HG02884 (cell line): ENCODE data around the gene MARCHF3.
A peak's percentile ranks its signal among the peaks of the same experiment; 100 is the strongest.
"Not testable (repeated sequence)": the region's sequence is repeated elsewhere in the genome, so short reads cannot be mapped to it uniquely, and the experiment has no call there.

Experiments used
- ATAC-seq: cut with Tn5 transposase; IDR thresholded peaks from one replicate; pipeline ENCODE4 v1.9.1; 2021; ENCODE audit warnings: mild to moderate bottlenecking, moderate library complexity; ENCODE audit not compliant: unreplicated experiment

MARCHF3 gene

DNA sequence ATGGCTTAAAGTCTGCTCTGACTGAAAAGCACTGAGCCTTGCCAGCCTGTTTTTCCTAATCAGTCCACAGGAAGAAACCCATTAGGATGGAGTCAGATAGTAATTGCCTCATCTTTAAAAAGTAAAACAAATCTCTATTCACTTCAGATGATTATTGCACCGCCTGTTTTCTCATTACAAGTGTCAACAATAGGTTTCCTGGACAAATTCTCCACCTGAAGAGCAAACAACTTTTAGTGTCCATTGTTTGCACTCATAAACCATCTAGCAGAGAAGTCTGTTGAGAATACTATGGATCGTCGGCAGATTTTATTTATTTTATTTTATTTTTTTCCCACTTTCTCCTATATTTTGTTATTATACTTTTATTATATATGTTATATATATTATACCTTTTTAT is 22.7 kb upstream of the MARCHF3 start:
- no peak for ATAC-seq

DNA sequence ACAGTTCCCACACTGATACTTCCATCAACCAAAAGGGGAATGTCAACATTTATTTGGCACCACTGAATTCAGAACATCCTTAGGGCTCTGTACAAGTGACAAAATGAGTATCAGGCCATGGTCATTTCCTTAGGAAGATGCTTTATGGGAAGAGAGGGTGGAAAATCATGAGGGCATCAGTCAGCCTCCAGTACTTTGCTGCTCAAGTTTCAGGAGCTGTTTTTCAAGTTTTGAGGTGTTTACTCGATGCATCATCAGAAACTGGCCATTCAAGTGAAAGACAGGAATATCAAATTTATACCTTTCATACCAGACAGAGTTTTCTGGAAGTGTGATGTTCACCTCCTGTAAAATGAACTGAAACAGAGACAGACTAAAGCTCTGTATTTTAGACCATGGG is 21.2 kb upstream of the MARCHF3 start:
- ATAC-seq = no peak

DNA sequence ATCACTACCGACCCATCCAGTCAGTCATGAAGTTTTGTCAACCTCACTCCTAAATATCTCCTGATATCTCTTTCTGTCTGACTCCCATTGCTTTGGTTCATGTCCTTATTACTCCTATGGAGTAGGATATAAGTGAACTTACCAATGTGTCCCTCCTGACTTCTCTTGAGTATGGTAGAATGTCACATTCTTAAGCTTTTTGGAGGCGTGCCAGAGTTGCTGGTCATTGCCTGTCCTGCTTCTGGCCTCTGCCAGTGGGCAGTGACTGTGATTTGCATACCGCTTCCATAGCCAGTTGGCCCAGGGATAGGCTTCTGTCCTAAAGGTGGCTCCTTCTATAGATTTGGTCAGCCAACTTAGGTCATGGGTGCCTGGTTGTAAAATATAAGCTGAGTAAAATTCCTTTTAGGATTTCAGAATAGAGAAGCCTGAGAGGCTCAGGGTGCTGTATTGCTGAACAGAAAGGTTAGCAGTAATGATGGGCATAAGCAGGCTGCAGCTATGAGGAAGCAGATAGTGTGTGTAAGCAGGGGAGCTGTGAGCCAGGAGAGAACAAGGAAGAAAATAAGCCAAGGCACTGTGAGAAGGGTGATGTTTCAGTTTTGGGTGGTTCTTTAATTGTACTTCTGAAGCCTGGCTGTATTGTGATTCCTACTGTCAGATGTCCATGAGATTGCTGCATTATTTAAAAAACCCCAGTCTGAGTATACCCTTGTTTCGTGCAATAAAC is 16.1 kb upstream of the MARCHF3 start:
- no peak for ATAC-seq

DNA sequence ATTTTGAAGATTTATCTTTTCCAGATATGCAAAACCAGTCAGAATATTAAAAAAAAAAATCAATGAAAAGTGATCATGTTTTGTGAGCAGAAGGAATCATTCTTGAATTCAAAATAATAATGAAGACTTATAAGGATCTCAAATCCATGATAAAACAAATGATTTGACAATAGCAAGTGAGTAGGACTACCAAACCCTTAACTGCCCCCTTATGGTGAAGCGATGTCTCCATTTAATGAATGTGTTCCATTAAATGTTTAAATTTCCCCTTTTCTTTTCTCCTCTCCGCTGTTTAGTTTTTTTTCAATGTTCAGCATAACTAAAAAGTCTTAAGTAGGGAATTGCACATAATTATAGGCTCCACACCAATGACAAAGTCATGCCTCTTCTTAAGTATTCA is 12.2 kb upstream of the MARCHF3 start:
- no peak for ATAC-seq

DNA sequence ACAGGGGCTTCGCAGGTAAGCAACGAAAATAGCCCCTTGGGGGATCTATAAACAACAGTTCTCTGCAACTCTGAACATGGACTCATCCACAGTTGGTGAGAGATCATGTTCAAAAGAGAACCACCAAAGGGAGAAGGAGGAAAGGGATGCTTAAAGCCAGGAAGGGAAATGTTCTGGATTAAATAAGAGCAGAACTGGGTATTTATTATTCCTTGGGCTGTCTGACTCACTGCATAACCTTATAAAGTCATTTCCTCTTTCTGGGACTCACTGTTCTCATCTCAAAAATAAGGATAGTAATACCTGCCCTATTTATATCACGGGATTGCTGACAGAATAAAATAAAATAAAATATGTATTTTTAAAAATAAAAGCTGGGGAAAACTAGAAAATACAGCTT is 11.2 kb upstream of the MARCHF3 start:
- no peak for ATAC-seq

DNA sequence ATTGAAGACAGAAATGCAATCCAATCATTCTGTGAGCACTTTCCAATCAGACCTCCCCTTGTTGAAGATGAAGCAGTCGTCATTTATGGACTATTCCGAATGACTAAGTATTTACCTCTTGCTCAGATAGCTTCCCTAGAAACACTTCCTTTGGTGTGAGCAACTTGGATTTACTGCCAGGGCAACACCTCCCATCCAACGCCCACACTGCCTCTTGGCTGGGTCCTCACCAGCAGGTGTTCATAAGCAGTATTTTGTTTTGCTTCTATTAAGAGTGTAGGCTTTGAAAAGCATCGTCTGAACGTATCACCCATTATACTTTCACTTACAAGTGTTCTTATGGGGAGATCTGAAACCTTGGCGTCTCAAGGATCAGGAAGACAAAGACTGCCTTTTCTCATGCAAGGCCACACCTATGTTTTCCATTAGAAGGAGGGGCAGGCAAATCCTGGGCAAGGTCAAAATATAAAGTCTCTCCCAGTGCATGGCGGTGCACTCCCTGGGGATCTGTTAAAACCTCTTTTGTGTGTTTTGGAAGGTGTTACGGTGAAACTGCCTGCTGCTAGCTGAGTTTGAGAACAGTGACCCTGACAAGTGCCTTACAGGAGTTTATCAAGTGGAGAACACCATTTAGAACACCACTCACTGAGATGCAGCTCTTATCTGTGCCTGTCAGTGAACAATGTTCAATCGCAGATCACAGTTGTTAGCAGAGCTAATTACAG is 10.6 kb upstream of the MARCHF3 start:
- no peak for ATAC-seq

DNA sequence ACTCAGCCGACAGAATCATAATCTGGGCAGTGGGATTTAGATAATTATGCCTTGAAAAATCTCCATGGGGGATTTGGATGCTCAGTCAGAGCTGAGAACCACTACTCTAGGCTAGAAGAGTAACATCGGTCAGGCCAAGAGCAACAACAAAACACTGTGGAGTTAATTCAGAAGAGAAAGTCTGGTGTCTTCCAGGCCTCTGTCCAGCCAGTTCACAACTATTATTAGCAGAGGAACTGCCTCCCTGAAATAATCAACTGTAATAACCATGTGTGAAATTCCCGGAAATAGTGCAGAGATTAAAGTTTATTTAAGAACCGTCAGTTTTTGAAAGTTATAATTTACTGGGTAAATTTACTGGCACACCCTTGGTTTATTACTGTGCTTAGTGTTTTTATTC is 8.2 kb upstream of the MARCHF3 start:
- ATAC-seq = no peak

DNA sequence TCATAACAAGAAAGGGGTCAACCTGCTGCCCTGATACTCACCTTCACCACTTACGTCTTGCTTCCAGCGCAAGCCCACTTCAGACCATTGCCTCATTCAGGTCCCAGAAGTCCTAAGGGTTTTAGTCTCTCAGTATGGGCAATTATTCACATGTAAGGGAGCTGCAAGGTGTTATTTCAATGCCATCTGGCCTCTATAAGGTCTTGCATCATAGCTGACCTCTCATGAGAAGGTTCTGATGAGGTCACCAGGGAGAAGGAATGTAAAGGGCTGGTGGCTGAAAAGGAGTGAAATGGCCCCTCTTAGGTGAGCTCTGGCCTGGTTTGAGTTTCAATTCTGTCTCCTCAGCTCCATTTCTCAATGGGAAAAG is 1.5 kb upstream of the MARCHF3 start:
- ATAC-seq = no peak

DNA sequence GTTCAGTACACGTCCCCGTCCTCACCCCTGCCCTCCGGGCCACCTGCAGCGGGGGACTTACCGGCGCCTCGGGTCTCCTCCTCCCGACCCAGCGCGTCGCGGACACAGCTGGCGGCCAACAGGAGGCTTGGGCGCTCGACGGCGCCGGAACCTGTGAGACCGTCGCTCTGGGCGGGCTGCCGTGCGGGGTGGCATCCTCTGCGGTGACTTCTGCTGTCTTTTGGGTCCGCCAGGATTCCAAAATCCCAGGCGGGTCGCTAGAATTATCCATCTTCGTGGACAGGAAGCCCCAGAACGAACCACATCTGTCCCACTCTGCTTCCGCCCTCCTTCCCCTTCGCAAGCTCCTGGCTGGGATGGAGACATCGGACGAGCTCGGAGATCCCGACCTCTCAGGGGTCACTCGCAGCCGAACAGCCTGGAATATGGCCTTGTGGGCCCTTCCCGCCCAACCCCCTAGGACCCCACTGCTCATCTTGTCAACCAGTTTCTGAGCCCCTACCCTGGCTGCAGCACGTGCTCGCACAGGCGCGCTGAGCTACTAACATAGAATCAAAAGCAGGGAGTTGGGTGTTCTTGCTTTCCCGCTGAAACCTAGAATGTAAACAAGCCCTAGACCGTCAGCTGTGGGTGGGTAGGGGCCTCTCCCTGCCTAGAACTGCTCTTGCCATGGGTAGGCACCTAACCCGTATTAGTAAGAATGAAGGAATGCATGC is 947 bp upstream of the MARCHF3 start:
- ATAC-seq = no peak

DNA sequence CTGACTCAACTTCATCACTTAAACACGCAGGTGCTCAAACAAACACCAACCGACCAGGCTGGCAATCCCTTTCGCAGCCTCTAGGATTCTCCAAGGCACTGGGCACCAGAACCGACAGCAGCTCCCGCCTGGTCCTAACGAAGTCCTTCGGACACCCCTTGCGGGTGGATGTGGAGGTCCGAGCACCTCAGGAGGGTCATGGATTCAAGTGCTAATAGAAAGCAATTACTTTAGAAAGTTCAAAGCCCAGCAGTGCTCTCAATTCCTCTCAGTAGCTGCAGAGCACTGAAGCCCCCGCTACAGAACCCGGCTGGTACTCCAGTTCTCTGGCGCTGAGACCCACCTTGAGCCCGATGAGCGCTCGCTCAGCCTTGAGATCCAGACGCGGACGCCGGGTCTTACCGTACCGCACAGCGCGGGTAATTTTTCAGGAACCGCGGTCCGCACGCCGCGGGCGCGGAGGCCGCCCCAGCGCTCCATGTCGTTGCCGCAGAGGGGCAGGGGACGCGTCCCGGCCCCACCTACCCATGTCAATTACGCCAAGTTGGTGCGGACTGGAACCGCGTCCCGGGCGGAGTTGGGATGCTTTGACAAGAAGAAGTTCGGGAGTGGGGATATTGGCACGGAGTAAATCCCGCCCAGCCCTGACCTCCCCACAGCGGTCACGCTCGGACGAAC is 638 bp downstream of the MARCHF3 start:
- peak; percentile 18 for ATAC-seq

DNA sequence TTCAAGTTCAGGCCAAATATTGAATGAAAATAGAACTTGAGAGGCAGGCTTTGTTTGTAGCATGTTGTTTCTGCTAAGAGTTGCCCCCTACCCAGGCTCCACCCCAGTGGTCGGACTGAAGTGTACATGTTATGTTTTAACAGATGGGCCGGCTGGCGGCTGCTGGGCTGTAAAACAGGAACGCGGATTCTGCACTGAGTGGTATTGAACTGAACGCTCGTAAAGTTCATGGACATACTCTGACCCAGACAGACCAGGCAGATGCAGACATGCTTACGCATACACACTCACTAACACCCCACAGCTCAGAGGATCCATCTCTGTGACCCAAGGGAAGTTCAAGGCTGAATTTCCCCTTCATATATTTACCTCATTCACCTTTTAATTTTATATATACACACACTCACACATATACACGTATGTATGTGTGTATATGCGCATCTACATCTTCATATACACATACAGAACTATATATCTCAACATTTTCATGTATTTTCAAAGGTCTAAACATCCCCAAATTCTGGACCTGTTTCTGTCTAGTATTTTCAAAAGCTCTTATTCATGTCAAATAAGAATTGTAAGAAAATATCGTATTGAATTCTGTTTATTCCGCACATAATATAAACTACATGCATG is 1.4 kb downstream of the MARCHF3 start:
- no peak for ATAC-seq

DNA sequence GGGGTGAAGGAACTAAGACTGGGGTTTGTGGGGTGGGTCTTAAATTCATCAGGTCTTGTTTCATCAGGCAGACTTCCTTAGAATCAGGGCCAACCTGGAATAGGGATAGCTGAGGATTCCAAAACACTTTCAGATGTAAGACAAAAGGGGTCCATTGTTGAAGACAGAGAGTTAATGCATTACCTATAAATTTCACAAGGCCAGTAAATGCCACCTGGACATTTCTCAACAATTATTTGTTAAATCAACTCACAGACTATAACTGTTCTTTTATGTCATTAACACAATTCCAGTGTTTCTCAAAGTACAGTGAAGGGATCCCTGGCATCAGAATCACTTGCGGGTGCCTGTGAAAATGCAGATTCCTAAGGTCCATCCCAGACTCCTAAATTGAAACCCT is 2.8 kb downstream of the MARCHF3 start:
- ATAC-seq = no peak

DNA sequence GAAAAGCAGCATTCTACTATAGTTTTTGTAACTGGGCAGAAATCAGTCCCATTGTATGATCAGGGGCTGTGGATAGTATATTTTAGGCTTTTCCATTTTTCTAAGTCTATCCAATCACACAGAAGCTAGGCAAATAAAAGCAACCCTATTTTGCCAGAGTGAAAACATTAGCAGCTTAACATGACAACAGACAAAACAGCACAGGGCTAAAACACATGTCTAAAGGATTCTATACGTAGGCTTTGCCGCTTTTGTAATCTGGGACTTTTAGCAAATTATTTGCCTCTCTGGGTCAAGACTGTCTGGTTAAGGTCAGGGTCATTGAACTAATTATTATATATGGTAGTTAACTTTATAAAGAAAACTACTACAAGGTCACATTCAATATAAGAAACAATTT is 4.2 kb downstream of the MARCHF3 start:
- no peak for ATAC-seq

DNA sequence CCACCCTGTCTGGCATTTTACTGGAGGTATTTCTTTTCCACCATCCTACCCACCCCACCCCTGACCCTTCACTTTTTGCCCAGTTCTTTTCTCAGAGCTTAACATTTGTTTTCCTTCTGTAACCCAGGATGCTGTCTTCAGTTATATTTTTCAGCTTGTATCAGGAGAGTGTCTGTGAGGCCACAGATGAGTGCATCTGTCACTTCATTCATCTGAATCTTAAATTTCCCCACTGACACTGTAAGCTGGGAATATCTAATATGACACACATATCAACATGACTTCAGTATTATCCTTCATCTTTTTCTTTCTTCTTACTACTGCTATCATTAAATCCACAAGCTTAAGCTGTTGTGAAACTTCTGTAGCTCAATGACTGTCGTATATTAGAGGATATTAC is 4.9 kb downstream of the MARCHF3 start:
- ATAC-seq = no peak

DNA sequence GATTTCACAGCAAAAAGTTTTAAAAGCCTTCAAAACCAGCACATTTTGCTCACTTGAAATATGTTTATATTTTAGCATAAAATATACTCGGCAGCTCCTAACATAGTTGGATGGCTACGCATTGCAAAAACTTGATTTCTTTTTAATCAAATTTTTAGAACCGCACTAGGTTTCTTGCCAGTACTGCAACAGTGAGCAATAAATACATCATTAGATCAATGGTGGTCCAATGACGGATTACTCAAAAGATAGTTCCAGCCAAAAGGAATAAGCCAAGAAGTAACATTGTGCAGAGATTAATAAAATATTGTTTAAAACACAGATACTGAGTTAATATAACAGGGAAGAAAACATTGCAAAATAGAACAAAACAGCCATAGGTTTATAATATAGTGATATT is 5.5 kb downstream of the MARCHF3 start:
- ATAC-seq = no peak

DNA sequence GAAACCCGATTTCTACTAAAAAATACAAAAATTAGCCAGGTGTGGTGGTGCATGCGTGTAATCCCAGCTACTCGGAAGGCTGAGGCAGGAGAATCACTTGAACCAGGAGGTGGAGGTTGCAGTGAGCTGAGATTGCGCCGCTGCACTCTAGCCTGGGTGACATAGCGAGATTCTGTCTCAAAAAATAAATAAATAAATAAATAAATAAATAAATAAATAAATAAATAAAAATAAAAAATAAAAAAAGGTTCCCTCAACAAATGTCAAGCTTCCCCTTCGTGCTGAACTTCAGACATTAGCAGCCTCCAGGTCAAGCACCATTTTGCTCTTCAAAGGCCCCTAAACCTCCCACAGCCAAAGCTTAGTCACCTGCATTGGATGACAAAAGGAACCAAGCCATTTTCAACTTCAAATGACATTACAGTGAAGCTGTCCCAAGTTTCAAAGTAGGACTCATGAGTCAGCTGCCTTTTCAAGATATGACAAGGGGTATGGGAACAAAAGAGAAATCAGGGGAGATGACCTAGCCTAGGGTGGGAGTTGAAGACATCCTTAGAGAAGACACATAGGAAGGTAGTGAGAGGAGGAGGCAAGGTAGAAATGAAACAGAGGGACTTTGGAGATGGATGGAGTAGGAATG is 6.7 kb downstream of the MARCHF3 start:
- not testable (repeated sequence) for ATAC-seq

DNA sequence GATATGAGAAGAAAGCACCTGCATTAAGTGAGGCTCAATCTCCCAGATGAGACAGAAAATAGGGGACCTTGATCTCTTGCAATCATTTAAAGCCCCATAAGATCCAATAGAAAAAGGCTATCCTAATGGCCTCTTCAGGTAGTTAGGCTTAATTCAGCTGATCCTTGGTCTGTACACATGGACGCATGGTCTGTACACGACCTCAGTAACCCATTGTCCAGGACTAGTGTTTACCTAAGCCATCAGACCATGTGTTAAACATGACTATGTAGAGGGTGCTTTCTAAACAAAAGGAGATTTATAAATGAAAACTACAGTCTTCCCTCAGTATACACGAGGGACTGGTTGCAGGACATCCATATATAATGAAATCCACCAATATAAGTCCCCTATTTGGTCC is 7.5 kb downstream of the MARCHF3 start:
- ATAC-seq = no peak

DNA sequence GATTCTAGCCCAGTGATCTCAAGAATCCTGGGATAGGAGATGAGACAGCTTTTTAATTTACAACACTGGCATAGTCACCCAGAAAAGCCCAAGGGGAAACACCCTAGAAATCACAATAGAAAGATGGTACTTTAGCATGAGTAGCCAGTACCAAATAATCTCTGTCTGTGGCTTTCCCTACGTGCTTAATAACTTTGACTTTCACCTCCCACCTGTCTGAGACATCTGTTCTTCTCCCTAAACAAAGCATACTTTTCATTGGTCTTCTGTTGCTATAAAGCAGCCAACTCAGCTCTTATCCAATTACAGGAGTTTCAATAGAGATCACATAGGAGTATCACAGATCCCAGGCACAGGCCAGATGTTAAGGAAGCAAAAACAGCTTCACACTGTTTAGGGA is 10.4 kb downstream of the MARCHF3 start:
- peak; percentile 69 for ATAC-seq

DNA sequence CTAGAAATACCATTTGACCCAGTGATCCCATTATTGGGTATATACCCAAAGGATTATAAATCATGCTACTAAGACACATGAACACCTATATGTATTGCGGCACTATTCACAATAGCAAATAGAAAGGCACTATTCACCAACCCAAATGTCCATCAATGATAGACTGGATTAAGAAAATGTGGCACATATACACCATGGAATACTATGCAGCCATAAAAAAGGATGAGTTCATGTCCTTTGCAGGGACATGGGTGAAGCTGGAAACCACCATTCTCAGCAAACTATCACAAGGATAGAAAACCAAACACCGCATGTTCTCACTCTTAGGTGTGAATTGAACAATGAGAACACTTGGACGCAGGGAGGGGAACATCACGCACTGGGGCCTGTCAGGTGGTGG is 13.6 kb downstream of the MARCHF3 start:
- ATAC-seq = not testable (repeated sequence)

DNA sequence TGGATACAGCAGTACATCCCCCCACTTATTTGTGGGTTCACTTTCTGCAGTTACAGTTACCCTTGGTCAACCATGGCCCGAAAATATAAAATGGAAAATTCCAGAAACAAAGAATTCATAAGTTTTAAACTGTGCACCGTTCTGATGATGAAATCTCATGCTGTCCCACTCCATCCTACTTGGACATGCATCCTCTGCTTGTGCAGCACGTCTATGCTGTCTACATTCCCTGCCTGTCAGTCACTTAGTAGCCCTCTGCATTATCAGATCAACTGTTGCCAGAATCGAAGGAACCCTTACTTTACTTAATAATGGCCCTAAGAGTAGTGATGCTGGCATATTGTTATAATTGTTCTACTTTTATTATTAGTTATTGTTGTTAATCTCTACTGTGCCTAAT is 14.6 kb downstream of the MARCHF3 start:
- ATAC-seq = no peak

DNA sequence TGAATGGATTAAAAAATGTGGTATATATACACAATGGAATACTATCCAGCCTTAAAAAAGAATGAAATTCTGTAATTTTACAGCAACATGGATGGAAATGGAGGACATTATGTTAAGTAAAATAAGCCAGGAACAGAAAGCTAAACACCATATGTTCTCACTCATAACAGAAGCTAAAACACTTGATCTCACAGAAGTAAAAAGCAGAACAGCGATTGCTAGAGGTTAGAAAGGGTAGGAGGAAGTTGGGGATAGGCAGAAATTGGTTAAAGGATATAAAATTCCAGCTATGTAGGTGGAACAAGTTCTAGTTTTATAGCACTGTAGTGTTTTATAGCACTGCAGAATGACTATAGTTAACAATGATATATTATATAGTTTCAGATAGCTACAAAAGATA is 15.8 kb downstream of the MARCHF3 start:
- ATAC-seq = peak; percentile 43
